WTC11 (cell line): ENCODE data around the gene CHRNG. TPM values are rescaled to one million over a fixed set of nuclear protein-coding genes. Genes with fewer than 3 reads are reported as not detected.

Source experiments
- ATAC-seq: fragments of 200-7000 bp; cut with Tn5 transposase; 2 replicates; pipeline ENCODE4 v1.10.0; 2021; ENCODE audit warnings: mild to moderate bottlenecking, moderate library complexity
- CTCF ChIA-PET: fragments of 300-600 bp; sonication (Branson Sonifier 250); formaldehyde crosslinking; loops from one replicate; lab custom pipeline; 2021; ENCODE audit warnings: antibody characterized with exemption; lab: Charles Lee
- POLR2A ChIA-PET: fragments of 350-600 bp; sonication (Branson Sonifier 250); formaldehyde crosslinking; loops from one replicate; lab custom pipeline; 2021; ENCODE audit warnings: antibody characterized with exemption; lab: Charles Lee
- DNase-seq: peaks from one replicate; pipeline ENCODE4 v3.0.0; 2021; ENCODE audit warnings: low spot score
- H3K27ac Mint-ChIP-seq: 2 replicates; pipeline ENCODE4 v1.8.0; 2021; ENCODE audit warnings: mixed read lengths
- H3K27me3 Mint-ChIP-seq: 2 replicates; pipeline ENCODE4 v1.8.0; 2021; ENCODE audit warnings: low read depth, mild to moderate bottlenecking, moderate library complexity, mixed read lengths
- H3K36me3 Mint-ChIP-seq: 2 replicates; pipeline ENCODE4 v1.8.0; 2021; ENCODE audit warnings: mixed read lengths
- H3K4me1 Mint-ChIP-seq: 2 replicates; pipeline ENCODE4 v1.8.0; 2022; ENCODE audit warnings: mixed read lengths
- H3K4me3 Mint-ChIP-seq: 2 replicates; pipeline ENCODE4 v1.8.0; 2021; ENCODE audit warnings: mild to moderate bottlenecking, moderate library complexity, mixed read lengths
- H3K9me3 Mint-ChIP-seq: 2 replicates; pipeline ENCODE4 v1.8.0; 2021; ENCODE audit warnings: mixed read lengths
- ATF1 ChIP-seq: sonication (generic); formaldehyde crosslinking; IDR thresholded peaks from 2 replicates; pipeline ENCODE4 v1.8.1; 2023; ENCODE audit warnings: mild to moderate bottlenecking, moderate library complexity, missing genetic modification reagents
- CREB1 ChIP-seq: sonication (generic); formaldehyde crosslinking; IDR thresholded peaks from 2 replicates; pipeline ENCODE4 v1.8.0; 2023; ENCODE audit warnings: mild to moderate bottlenecking, missing genetic modification reagents
- CREM ChIP-seq: sonication (generic); formaldehyde crosslinking; IDR thresholded peaks from 2 replicates; pipeline ENCODE4 v1.8.1; 2022; ENCODE audit warnings: mild to moderate bottlenecking, missing genetic modification reagents, moderate library complexity
- EMX1 ChIP-seq: fragments of 250-450 bp; sonication (Bioruptor Pico); IDR thresholded peaks from 2 replicates; pipeline ENCODE4 v1.8.0; 2021; ENCODE audit warnings: mild to moderate bottlenecking
- ESRRA ChIP-seq: sonication (generic); formaldehyde crosslinking; IDR thresholded peaks from 2 replicates; pipeline ENCODE4 v1.8.1; 2022; ENCODE audit warnings: mild to moderate bottlenecking, missing genetic modification reagents, borderline replicate concordance
- FOXP1 ChIP-seq: sonication (generic); formaldehyde crosslinking; IDR thresholded peaks from 2 replicates; pipeline ENCODE4 v1.8.0; 2022; ENCODE audit warnings: missing genetic modification reagents, mild to moderate bottlenecking, moderate library complexity, borderline replicate concordance
- GRHL2 ChIP-seq: fragments of 250-450 bp; sonication (Bioruptor Pico); IDR thresholded peaks from 2 replicates; pipeline ENCODE4 v1.8.0; 2022; ENCODE audit warnings: mild to moderate bottlenecking, moderate library complexity; ENCODE audit not compliant: insufficient replicate concordance, severe bottlenecking
- MYBL2 ChIP-seq: sonication (generic); formaldehyde crosslinking; IDR thresholded peaks from 2 replicates; pipeline ENCODE4 v1.8.1; 2023; ENCODE audit warnings: mild to moderate bottlenecking, moderate library complexity, missing genetic modification reagents
- NR2C2 ChIP-seq: sonication (generic); formaldehyde crosslinking; IDR thresholded peaks from 2 replicates; pipeline ENCODE4 v1.8.0; 2022; ENCODE audit warnings: mild to moderate bottlenecking, missing genetic modification reagents
- RORB ChIP-seq: fragments of 250-450 bp; sonication (Bioruptor Pico); IDR thresholded peaks from 2 replicates; pipeline ENCODE4 v1.9.0; 2021; ENCODE audit warnings: mild to moderate bottlenecking
- SP1 ChIP-seq: sonication (generic); formaldehyde crosslinking; conservative IDR thresholded peaks from 2 replicates; pipeline ENCODE4 v1.8.1; 2022; ENCODE audit warnings: missing genetic modification reagents
- TEAD1 ChIP-seq: sonication (generic); formaldehyde crosslinking; IDR thresholded peaks from 2 replicates; pipeline ENCODE4 v1.8.0; 2022; ENCODE audit warnings: mild to moderate bottlenecking, missing genetic modification reagents
- ZNF121 ChIP-seq: sonication (generic); formaldehyde crosslinking; IDR thresholded peaks from 2 replicates; pipeline ENCODE4 v1.8.0; 2023; ENCODE audit warnings: missing genetic modification reagents
- ZNF263 ChIP-seq: sonication (generic); formaldehyde crosslinking; IDR thresholded peaks from 2 replicates; pipeline ENCODE4 v1.8.1; 2022; ENCODE audit warnings: low read depth, mild to moderate bottlenecking, moderate library complexity, missing genetic modification reagents
- ZNF317 ChIP-seq: sonication (generic); formaldehyde crosslinking; IDR thresholded peaks from 2 replicates; pipeline ENCODE4 v1.8.1; 2023; ENCODE audit warnings: low read depth, mild to moderate bottlenecking, moderate library complexity, missing genetic modification reagents, borderline replicate concordance
- ZNF671 ChIP-seq: fragments of 250-450 bp; sonication (Bioruptor Pico); IDR thresholded peaks from 2 replicates; pipeline ENCODE4 v1.8.0; 2021; ENCODE audit warnings: mild to moderate bottlenecking
- total RNA-seq: library from RNA; stranded (reverse); gene quantifications from 3 replicates; pipeline ENCODE4 v1.2.3, GENCODE V29; 2021
- TF ChIP-seq, protein P1 (sequence below): sonication (generic); formaldehyde crosslinking; IDR thresholded peaks from 2 replicates; pipeline ENCODE4 v1.8.1; 2023; ENCODE audit warnings: mild to moderate bottlenecking, missing genetic modification reagents
- TF ChIP-seq, protein P2 (sequence below): sonication (generic); formaldehyde crosslinking; IDR thresholded peaks from 2 replicates; pipeline ENCODE4 v1.8.1; 2023; ENCODE audit warnings: mild to moderate bottlenecking, missing genetic modification reagents, borderline replicate concordance
- TF ChIP-seq, protein P3 (sequence below): fragments of 250-450 bp; sonication (Bioruptor Pico); IDR thresholded peaks from 2 replicates; pipeline ENCODE4 v1.9.0; 2021; ENCODE audit warnings: moderate library complexity, mild to moderate bottlenecking, inconsistent platforms, borderline replicate concordance
- TF ChIP-seq, protein P4 (sequence below): sonication (generic); formaldehyde crosslinking; IDR thresholded peaks from 2 replicates; pipeline ENCODE4 v1.8.1; 2022; ENCODE audit warnings: missing genetic modification reagents, borderline replicate concordance

Gene CHRNG
- total RNA-seq, 1 experiment from 2014 or later = 0.20 TPM

DNA sequence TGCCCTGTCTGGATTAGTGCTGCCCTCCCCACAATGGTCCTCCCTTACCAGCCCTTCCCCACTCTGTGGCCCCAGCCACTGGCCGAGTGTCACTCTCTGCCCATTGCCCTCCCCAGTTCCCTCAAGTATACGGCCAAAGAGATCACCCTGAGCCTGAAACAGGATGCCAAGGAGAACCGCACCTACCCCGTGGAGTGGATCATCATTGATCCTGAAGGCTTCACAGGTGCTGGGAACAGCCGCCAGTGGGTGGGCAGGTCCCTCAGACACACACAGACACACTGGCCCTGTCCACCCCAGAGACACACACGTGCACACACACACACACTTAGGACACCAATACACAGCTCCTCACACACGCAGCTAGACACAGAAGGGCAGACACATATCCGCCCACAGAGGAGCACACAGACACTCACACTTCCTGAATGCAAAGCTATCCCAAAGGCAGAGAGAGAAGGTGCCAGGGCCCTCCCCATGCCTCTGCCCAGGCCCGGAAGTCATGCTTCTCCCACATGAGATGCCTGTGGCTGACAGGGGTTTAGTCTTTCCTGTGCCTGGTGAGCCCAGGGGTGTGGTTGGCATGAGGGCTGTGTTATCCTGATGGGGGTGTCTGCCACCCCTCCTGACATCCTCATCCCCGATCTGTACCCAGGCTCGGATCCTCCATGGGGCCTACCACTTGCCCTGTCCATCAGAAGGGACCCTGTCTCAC, 10.6 kb upstream of the CHRNG start:
- Mint-ChIP-seq H3K36me3 (no peaks in the 10 kb centered on the region), H3K27ac (peak overlapping the region; percentile 2; the same call in 1 of the 2 replicates), H3K9me3 (no peaks in the 10 kb centered on the region), H3K27me3 (peaks cover 20% of the 10 kb centered on the region), H3K4me3 (no peak overlapping the region), H3K4me1 (peaks cover 13% of the 10 kb centered on the region)
- DNase-seq (no peak), ATAC-seq (no peak)
- CTCF ChIA-PET = no interaction called here
- TF ChIP-seq CREB1 (no peak), FOXP1 (CRISPR knock-in tag) (no peak), NR2C2 (CRISPR knock-in tag) (no peak), SP1 (CRISPR knock-in tag) (no peak), ESRRA (CRISPR knock-in tag) (no peak)
- TF ChIP-seq, protein P1, sequence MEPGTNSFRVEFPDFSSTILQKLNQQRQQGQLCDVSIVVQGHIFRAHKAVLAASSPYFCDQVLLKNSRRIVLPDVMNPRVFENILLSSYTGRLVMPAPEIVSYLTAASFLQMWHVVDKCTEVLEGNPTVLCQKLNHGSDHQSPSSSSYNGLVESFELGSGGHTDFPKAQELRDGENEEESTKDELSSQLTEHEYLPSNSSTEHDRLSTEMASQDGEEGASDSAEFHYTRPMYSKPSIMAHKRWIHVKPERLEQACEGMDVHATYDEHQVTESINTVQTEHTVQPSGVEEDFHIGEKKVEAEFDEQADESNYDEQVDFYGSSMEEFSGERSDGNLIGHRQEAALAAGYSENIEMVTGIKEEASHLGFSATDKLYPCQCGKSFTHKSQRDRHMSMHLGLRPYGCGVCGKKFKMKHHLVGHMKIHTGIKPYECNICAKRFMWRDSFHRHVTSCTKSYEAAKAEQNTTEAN (CRISPR knock-in tag) = no peak
- TF ChIP-seq, protein P2, sequence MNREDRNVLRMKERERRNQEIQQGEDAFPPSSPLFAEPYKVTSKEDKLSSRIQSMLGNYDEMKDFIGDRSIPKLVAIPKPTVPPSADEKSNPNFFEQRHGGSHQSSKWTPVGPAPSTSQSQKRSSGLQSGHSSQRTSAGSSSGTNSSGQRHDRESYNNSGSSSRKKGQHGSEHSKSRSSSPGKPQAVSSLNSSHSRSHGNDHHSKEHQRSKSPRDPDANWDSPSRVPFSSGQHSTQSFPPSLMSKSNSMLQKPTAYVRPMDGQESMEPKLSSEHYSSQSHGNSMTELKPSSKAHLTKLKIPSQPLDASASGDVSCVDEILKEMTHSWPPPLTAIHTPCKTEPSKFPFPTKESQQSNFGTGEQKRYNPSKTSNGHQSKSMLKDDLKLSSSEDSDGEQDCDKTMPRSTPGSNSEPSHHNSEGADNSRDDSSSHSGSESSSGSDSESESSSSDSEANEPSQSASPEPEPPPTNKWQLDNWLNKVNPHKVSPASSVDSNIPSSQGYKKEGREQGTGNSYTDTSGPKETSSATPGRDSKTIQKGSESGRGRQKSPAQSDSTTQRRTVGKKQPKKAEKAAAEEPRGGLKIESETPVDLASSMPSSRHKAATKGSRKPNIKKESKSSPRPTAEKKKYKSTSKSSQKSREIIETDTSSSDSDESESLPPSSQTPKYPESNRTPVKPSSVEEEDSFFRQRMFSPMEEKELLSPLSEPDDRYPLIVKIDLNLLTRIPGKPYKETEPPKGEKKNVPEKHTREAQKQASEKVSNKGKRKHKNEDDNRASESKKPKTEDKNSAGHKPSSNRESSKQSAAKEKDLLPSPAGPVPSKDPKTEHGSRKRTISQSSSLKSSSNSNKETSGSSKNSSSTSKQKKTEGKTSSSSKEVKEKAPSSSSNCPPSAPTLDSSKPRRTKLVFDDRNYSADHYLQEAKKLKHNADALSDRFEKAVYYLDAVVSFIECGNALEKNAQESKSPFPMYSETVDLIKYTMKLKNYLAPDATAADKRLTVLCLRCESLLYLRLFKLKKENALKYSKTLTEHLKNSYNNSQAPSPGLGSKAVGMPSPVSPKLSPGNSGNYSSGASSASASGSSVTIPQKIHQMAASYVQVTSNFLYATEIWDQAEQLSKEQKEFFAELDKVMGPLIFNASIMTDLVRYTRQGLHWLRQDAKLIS (CRISPR knock-in tag) = no peak
- POLR2A ChIA-PET = no interaction called here

DNA sequence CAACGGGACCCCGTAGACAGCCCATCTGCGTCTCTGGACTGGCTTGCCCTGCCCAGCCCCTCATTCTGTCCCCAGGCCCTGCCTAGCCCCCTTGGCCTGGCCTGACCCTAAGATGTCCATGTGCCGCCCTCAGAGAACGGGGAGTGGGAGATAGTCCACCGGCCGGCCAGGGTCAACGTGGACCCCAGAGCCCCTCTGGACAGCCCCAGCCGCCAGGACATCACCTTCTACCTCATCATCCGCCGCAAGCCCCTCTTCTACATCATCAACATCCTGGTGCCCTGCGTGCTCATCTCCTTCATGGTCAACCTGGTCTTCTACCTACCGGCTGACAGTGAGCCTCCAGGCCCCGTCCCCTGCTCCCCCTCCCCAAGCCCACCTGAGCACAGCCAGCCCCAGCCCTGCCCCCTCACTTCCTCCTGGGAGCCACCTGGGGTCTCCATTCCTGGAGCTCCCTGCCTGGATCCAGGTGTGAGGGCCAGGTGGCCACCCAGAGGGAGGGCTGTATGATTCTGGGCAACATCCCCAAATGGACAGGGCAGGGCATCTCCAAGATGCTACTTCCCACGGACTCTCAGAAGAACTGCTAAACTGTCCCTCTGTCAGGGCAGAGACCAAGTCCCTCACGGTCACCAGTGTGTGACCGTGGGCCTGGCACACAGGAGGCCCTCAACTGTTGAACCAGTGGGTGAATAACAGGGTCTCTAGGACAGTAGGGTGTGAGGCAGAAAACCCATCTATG, 9.5 kb upstream of the CHRNG start:
- CTCF ChIA-PET = no interaction called here
- Mint-ChIP-seq H3K9me3 (no peaks in the 10 kb centered on the region), H3K36me3 (no peaks in the 10 kb centered on the region), H3K27ac (no peak overlapping the region; the same call in 1 of the 2 replicates), H3K27me3 (peaks cover 13% of the 10 kb centered on the region), H3K4me1 (peaks cover 11% of the 10 kb centered on the region), H3K4me3 (no peak overlapping the region)
- ATAC-seq = no peak
- no peak for TF ChIP-seq CREB1
- no peak for TF ChIP-seq ESRRA (CRISPR knock-in tag)
- no peak for TF ChIP-seq EMX1 (CRISPR knock-in tag)
- TF ChIP-seq, protein P2 (CRISPR knock-in tag) = no peak
- TF ChIP-seq GRHL2 (CRISPR knock-in tag) = no peak
- no peak for TF ChIP-seq ZNF121
- TF ChIP-seq CREM (CRISPR knock-in tag) = no peak
- TF ChIP-seq ATF1 (CRISPR knock-in tag) = no peak
- TF ChIP-seq, protein P3, sequence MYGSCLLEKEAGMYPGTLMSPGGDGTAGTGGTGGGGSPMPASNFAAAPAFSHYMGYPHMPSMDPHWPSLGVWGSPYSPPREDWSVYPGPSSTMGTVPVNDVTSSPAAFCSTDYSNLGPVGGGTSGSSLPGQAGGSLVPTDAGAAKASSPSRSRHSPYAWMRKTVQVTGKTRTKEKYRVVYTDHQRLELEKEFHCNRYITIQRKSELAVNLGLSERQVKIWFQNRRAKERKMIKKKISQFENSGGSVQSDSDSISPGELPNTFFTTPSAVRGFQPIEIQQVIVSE (CRISPR knock-in tag) = no peak
- TF ChIP-seq TEAD1 (CRISPR knock-in tag) = no peak
- TF ChIP-seq MYBL2 (CRISPR knock-in tag) = no peak
- TF ChIP-seq, protein P4, sequence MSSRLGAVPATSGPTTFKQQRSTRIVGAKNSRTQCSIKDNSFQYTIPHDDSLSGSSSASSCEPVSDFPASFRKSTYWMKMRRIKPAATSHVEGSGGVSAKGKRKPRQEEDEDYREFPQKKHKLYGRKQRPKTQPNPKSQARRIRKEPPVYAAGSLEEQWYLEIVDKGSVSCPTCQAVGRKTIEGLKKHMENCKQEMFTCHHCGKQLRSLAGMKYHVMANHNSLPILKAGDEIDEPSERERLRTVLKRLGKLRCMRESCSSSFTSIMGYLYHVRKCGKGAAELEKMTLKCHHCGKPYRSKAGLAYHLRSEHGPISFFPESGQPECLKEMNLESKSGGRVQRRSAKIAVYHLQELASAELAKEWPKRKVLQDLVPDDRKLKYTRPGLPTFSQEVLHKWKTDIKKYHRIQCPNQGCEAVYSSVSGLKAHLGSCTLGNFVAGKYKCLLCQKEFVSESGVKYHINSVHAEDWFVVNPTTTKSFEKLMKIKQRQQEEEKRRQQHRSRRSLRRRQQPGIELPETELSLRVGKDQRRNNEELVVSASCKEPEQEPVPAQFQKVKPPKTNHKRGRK = no peak
- TF ChIP-seq RORB (CRISPR knock-in tag) = no peak
- TF ChIP-seq ZNF671 (CRISPR knock-in tag) = no peak
- TF ChIP-seq ZNF263 (CRISPR knock-in tag) = no peak
- TF ChIP-seq ZNF317 (CRISPR knock-in tag) = no peak
- POLR2A ChIA-PET = no interaction called here
- peak; percentile 7 for DNase-seq
